GM11168 (cell line): Measurements from ENCODE around the gene RASGRF2.
"Not testable (repeated sequence)": the region's sequence is repeated elsewhere in the genome, so short reads cannot be mapped to it uniquely, and the experiment has no call there.

Source experiments
- in situ Hi-C: fragments of 300-500 bp; cut with MboI; formaldehyde crosslinking; loops from one replicate; pipeline ENCODE4 v1.12.0; 2022; ENCODE audit warnings: low sequenced_read_pairs; ENCODE audit not compliant: unreplicated experiment

RASGRF2 gene

DNA sequence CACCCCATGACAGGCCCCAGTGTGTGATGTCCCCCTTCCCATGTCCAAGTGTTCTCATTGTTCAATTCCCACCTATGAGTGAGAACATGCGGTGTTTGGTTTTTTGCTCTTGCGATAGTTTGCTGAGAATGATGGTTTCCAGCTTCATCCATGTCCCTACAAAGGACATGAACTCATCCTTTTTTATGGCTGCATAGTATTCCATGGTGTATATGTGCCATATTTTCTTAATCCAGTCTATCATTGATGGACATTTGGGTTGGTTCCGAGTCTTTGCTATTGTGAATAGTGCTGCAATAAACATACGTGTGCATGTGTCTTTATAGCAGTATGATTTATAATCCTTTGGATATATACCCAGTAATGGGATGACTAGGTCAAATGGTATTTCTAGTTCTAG is 93.1 kb downstream of the RASGRF2 start:
- in situ Hi-C loops: not testable (repeated sequence)

DNA sequence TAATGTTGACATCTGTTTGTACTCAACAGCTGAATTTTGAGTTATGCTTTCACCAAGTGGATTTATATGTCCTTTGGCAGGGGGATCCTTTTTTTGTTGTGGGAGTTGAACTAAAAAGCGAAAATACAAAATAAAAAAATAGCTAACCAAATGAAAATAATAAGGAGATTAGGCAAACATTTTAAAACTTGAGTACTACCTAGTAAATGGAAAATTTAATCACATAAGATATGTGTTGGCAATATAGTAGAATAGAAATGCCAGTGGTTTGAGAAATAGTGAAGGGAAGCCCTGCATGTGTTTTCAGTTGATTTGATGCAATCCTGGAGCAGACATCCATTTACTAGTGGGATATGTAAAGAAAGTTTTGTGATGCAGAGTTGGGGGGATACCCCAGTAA is 98.0 kb downstream of the RASGRF2 start:
- in situ Hi-C loops: no loop called here

DNA sequence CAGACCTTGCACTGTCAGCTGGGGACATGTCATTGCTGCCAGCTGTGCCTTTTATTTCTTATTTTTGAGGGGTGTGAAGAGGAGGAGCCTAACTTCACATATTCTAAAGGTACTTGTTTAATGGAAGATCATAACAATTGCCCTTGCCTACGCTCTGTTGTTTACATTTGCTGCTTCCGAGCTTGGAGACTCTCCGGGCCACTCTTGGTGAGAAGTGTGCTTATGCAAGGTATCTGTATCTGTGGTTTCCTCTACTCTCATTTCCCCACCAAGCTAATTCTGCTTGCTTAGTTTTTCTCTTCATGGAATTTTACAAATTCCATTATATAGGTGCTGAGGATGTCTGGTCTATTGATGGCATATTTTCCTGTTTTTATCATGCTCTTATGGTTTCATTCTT is 105.3 kb downstream of the RASGRF2 start:
- in situ Hi-C loops: no loop called here

DNA sequence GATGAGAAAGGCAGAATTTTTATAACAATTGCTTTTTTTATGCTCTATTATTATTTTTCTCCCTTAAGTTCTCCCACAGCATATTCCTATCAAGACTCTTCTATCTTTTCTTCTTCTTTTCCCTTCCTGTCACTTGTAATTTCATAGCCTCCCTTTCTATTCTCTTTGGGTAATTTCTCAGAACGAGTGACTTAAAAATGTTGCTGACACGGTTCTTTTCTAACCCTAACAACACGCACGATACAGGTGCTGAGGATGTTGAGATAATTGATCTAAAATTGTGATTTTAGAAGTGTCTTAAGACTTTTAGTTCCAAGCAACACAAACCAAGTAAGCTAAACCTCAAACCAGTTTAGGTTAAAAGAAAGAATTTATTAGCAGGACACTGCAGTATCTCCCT is 105.9 kb downstream of the RASGRF2 start:
- in situ Hi-C loops: no loop called here

GRCh38 chr5:81067406-81067805 is 107.2 kb downstream of the RASGRF2 start:
- in situ Hi-C loops: no loop called here

GRCh38 chr5:81068063-81068462 is 107.9 kb downstream of the RASGRF2 start:
- in situ Hi-C loops: no loop called here

DNA sequence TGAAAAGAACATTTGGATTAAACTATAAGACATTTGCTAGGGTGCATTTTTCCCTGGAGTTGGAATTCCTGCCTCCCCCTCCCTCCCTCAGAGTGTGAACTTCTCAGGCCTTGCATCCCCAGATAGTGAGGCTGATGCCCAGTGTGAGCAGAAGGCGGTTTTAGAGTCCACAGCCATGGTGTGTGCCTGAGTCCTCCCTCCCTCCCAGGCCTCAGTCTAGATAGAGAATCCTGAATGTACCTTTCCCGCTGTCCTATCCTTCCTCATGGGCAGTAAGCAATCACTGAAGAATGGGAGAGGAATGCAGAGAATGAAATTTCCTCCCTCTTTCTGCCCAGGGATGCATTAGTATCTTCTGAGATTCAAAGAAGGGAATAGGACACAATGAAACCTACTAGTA is 108.5 kb downstream of the RASGRF2 start:
- in situ Hi-C loops: no loop called here

DNA sequence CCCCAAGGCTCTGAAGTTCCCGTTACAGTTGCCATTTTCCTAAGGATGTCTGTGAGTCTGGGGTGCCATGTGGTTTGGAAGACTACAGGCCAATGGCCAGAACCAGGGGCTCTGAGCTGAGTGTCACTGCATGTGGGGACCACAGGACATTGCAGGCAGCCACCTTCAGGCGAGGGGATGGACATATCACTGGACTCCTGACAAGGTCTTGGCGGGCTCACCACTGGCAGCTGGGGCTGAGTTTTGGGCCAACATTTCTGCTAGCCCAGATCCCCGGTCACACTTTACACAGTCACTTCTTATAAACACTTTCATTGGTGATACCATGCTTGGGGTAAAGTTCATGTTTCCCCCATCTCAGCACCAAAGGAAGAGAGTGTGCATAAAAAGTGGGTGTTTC is 109.8 kb downstream of the RASGRF2 start:
- in situ Hi-C loops: no loop called here

DNA sequence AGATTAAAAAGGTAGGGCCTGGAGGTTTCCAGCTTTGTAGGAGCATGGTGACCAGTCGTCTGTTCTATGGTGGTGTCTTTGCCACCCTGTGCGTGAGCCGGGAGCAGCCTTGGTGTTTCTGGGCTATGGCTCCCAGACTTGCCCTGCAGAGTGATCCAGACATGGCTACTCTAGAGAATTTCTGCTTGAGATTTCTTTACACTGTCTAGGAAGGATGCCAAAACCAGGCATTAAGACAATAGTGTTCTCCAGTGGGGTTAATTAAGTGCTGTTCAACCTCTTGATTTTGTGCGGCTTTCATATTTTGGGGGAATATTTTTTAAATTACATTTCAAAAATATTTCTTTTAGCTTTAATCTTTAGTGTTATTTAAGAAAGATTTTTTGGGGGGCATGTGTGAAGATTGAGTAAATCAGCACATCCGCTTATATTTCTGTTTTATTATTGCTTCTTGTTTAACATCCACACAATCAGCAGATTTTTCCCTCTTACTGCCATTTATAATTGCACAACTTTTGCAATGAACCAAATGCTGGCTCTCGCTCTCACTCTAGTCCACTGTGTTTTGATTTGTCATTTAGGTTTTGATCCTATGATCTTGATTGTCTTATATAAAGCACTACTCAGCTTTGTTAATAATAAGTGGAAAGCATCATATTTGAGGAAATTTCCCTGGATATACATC is 110.5 kb downstream of the RASGRF2 start:
- in situ Hi-C loops: no loop called here

DNA sequence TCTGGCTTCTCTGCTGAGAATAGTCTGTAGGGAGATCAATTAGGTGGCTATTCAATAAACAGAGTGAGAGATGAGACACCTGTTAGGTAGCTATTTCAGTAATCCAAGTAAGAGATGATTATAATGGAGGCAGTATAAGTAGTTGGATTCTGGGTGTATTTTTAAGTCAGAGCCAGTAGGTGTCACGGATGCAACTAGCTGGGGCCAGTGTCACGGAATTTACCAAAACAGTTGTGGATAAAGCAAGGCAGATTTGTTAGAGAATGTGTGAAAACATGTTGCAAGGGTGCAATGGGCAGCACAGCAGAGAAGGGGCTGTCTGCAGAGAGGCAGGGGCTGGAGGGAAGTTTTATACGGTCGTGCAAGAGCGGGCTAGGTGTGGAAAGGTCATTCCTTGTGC is 114.9 kb downstream of the RASGRF2 start:
- in situ Hi-C loops: no loop called here

DNA sequence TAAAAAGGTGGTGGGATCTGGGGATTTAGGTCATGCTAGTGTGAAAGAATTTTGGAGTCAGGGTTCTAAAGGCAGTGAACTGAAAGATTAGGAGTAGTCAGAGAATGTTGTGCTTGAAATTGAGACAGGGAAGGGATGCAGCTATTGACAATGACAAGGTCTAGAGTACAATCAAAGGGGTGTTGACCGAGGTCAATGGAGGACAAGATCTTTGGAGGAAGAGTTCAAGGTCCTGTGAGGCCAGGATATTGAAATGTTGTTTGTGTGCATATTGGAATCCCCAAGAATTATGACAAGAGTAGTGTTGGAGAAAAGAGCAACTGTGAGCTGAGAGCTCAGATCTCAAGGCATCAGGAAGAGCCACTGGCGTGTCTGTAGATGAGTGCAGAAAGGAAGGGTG is 116.9 kb downstream of the RASGRF2 start:
- in situ Hi-C loops: no loop called here

DNA sequence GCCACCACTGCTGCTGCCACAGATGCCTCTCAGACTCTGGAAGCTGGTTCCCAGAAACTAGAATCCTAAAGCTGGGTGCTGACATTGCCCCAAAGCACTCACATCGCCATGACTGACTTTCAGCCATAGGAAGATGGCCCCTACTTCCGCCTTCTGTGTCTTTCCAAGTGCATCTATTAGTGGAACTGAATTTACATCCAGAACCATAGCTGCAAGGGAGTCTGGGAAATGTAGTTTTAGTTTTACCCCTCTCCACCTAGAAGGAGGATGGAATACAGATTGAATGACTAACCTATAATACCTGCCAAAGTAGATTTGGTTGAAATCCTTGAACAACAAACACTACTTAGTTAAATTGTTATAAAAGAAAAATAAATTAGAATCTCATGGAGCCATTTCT is 118.8 kb downstream of the RASGRF2 start:
- in situ Hi-C loops: no loop called here

DNA sequence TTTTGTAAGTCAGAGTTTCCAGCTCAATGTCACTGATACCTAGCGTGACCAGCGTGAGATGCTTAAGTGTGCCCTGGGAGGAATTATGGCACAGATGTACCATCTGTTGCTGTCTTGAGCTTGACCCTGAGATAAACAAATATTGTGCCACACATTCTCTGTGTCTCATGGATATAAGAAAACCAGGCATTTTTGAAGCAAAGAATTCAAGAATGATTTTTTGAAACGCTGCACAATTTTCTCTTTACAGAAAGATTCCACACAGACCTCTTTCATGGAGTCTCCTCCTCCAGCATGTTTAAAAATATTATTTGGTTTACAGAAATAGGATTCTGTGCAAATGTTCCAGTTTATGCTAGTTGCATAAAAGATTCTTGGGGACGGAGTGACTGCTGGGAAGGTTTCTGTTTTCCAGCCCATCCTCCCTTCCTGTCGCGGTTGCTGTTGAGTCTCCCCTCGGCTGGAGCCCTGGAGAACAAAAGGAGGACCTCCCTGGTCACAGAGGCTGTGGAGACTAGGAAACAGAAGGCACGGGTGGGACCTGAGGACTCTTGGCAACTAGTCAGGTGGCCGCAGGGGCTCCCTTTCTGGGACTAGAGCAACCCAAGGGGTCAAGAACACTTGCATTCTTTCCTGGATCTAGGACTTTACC is 120.8 kb downstream of the RASGRF2 start:
- in situ Hi-C loops: no loop called here

- in situ Hi-C loops: no loop called here
These were observed 121.3 kb downstream of the RASGRF2 start for GRCh38 chr5:81081461-81081835.

DNA sequence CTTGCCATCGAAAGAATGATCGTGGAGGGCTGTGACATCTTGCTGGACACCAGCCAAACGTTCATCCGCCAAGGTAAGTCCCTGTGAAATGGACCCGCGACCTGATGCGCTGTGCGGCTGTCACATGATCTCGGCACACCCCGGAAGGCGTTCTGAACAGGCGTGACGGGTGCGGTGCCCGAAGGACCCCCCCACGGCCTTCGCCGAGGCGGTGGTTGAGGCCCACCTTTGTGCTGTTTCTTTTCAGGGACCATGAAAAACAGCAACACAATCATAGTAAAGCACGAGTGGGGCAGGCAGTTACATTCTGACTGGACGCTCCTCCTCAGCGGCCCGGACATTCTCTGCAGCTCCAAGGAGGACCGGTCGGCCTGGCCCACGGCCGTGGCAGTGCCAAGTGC is 126.7 kb downstream of the RASGRF2 start:
- in situ Hi-C loops: no loop called here

GRCh38 chr5:81091199-81091598 is 131.0 kb downstream of the RASGRF2 start:
- in situ Hi-C loops: no loop called here

DNA sequence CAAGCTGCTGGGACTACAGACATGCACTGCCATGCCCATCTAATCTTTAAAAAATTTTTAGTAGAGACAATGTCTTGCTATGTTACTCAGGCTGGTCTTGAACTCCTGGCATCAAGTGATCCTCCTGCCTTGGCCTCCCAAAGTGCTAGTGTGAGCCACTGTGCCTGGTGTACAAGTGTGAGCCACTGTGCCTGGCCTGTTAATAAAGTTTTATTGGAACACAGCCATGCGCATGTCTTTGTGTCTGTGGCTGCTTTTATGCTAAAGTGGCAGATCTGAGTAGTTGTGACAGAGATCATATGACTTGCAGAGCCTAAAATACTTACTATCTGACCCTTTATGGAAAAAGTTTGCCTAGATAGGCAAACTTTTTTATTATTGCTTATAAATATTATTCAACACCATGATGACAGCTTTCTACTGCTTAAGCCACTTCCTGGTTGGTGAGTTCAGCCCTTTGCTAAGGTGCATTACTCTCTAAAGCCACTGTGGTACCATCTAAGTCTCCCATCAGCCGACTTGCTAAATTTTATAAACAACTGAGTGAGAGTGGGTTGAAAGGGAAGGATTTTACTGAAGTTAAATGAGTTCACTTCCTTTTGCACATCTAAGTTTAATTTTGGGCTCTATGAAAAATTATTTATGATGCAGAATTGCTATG is 133.5 kb downstream of the RASGRF2 start:
- in situ Hi-C loops: no loop called here

- in situ Hi-C loops: no loop called here
These were observed 135.7 kb downstream of the RASGRF2 start for GRCh38 chr5:81095835-81096234.

GRCh38 chr5:81097713-81098112 is 137.6 kb downstream of the RASGRF2 start:
- in situ Hi-C loops: no loop called here

- in situ Hi-C loops: no loop called here
These were observed 145.2 kb downstream of the RASGRF2 start for GRCh38 chr5:81105261-81105877.

GRCh38 chr5:81115261-81115660 is 155.1 kb downstream of the RASGRF2 start:
- in situ Hi-C loops: no loop called here
